ENCODE data around the gene GRIN2A.

Gene GRIN2A

DNA sequence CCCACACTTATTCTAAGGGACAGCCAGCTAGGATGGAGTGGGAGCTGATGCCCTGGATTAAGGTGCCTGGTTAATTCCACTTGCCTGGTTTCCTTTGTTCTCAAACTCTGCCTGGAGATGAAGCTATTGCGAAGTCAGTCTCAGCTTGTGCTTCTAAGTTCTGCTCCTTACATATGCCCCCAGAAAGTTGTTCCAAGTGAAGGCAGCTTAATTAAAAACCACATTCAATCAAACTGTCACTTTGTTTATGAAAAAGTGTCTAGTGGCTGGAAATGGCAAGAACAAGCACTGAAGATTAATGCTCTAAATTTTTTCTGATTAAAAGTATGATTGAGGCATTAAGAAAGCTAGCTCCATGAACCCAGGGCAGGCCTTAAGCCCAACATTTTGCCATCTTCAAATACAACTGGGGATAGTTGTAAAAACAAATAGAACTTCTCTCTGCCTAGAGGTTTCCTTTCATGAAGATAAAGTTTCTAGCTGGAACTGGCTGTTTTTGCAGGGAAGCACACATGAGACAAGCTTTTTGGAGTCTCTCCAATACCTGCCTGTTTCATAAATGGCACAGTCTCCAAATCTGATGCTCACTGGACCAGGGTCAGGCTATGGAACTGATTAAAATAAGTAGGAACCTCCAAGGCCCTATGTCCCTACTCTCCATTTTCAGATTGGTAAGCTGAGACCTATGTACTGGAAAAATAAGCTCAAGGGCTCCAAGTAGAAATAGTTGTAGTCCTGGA, 100.9 kb downstream of the GRIN2A start (continued):
- TF ChIP-seq, protein P1, sequence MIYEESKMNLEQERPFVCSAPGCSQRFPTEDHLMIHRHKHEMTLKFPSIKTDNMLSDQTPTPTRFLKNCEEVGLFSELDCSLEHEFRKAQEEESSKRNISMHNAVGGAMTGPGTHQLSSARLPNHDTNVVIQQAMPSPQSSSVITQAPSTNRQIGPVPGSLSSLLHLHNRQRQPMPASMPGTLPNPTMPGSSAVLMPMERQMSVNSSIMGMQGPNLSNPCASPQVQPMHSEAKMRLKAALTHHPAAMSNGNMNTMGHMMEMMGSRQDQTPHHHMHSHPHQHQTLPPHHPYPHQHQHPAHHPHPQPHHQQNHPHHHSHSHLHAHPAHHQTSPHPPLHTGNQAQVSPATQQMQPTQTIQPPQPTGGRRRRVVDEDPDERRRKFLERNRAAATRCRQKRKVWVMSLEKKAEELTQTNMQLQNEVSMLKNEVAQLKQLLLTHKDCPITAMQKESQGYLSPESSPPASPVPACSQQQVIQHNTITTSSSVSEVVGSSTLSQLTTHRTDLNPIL (CRISPR knock-in tag; IDR thresholded peaks at IDR 0.05; ENCODE audit: low read depth) = no peak
- TF ChIP-seq ESRRG (CRISPR knock-in tag; IDR thresholded peaks at IDR 0.05) (no peak), BACH2 (CRISPR knock-in tag; IDR thresholded peaks at IDR 0.05; ENCODE audit: borderline replicate concordance) (no peak), PPARA (CRISPR knock-in tag; IDR thresholded peaks at IDR 0.05; ENCODE audit: borderline replicate concordance) (no peak), ISL1 (CRISPR knock-in tag; IDR thresholded peaks at IDR 0.05) (no peak), ZNF70 (CRISPR knock-in tag; IDR thresholded peaks at IDR 0.05) (no peak)
- TF ChIP-seq, protein P2, sequence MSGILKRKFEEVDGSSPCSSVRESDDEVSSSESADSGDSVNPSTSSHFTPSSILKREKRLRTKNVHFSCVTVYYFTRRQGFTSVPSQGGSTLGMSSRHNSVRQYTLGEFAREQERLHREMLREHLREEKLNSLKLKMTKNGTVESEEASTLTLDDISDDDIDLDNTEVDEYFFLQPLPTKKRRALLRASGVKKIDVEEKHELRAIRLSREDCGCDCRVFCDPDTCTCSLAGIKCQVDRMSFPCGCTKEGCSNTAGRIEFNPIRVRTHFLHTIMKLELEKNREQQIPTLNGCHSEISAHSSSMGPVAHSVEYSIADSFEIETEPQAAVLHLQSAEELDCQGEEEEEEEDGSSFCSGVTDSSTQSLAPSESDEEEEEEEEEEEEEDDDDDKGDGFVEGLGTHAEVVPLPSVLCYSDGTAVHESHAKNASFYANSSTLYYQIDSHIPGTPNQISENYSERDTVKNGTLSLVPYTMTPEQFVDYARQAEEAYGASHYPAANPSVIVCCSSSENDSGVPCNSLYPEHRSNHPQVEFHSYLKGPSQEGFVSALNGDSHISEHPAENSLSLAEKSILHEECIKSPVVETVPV (CRISPR knock-in tag; IDR thresholded peaks at IDR 0.05) = no peak

DNA sequence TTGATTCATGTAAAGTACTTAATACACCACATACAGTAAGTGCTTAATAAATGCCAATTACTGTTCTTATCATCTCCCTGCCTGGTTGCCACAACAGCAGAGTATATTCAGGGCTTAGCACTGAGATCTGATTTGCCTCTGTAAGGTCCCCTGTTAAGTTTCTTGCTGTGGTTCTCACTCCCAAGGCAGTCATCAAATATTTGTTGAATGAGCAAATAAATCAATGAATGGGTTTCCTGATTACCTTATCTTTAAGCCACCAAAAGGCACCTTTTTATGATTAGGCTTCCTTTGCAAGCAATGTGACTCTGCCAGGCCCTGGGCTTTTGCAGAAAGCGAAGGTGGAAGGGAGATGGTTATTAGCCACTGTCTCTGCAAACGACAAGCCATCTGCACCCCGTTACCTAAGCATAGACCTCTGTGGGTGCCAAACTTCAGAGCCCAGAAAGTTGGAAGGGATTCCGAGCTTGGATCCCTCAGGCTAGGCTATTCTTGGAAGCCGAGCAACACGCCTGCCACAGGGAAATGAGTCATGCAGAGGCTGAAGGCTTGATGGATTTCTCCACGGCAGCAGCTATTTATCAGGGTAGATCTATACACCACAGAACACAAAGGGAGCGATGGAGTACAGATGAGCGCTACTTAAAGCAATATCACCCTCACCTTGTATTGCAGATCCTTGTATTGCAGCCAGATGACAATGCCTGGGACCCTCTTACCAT, 102.0 kb downstream of the GRIN2A start:
- no peak for ATAC-seq

DNA sequence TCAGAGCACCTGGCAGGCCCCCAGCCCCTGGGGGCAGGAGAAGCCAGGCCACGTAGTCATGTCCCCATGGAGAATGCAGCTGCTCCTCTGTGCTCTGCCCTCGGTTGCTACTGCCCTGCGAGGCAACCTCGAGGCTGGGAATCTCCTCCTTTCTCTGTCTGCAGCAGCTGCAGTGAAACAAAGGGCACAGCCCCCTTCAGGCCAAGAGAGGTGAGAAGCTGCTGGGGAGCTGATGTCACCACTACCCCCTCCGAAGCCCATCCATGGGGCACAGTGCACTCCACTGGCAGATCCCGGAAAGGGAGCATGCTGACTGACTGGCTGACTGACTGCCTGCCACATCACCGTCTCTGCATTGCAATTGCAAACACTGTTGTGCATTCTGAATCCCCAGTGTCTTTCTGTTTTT, 103.7 kb downstream of the GRIN2A start:
- no peak for ATAC-seq
- TF ChIP-seq GLIS3 (CRISPR knock-in tag; IDR thresholded peaks at IDR 0.05) (no peak), ZNF8 (CRISPR knock-in tag; IDR thresholded peaks at IDR 0.05) (no peak), ZC3H10 (CRISPR knock-in tag; IDR thresholded peaks at IDR 0.05) (no peak), PPARA (CRISPR knock-in tag; IDR thresholded peaks at IDR 0.05; ENCODE audit: borderline replicate concordance) (no peak), TOX (CRISPR knock-in tag; IDR thresholded peaks at IDR 0.05; ENCODE audit: borderline replicate concordance) (no peak)
- TF ChIP-seq, protein P3, sequence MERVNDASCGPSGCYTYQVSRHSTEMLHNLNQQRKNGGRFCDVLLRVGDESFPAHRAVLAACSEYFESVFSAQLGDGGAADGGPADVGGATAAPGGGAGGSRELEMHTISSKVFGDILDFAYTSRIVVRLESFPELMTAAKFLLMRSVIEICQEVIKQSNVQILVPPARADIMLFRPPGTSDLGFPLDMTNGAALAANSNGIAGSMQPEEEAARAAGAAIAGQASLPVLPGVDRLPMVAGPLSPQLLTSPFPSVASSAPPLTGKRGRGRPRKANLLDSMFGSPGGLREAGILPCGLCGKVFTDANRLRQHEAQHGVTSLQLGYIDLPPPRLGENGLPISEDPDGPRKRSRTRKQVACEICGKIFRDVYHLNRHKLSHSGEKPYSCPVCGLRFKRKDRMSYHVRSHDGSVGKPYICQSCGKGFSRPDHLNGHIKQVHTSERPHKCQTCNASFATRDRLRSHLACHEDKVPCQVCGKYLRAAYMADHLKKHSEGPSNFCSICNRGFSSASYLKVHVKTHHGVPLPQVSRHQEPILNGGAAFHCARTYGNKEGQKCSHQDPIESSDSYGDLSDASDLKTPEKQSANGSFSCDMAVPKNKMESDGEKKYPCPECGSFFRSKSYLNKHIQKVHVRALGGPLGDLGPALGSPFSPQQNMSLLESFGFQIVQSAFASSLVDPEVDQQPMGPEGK (CRISPR knock-in tag; IDR thresholded peaks at IDR 0.05; ENCODE audit: borderline replicate concordance) = no peak

More for the DNA sequence above, 102.0 kb downstream of the GRIN2A start:
- TF ChIP-seq, protein P2 (CRISPR knock-in tag; IDR thresholded peaks at IDR 0.05) = no peak
- TF ChIP-seq ZFP3 (CRISPR knock-in tag; IDR thresholded peaks at IDR 0.05) (no peak), ZNF565 (CRISPR knock-in tag; conservative IDR thresholded peaks at IDR 0.05; ENCODE audit: low read depth) (no peak), BACH2 (CRISPR knock-in tag; IDR thresholded peaks at IDR 0.05; ENCODE audit: borderline replicate concordance) (no peak), ESRRG (CRISPR knock-in tag; IDR thresholded peaks at IDR 0.05) (no peak), TOX (CRISPR knock-in tag; IDR thresholded peaks at IDR 0.05; ENCODE audit: borderline replicate concordance) (no peak)
- TF ChIP-seq, protein P4, sequence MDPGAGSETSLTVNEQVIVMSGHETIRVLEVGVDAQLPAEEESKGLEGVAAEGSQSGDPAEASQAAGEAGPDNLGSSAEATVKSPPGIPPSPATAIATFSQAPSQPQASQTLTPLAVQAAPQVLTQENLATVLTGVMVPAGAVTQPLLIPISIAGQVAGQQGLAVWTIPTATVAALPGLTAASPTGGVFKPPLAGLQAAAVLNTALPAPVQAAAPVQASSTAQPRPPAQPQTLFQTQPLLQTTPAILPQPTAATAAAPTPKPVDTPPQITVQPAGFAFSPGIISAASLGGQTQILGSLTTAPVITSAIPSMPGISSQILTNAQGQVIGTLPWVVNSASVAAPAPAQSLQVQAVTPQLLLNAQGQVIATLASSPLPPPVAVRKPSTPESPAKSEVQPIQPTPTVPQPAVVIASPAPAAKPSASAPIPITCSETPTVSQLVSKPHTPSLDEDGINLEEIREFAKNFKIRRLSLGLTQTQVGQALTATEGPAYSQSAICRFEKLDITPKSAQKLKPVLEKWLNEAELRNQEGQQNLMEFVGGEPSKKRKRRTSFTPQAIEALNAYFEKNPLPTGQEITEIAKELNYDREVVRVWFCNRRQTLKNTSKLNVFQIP (CRISPR knock-in tag; IDR thresholded peaks at IDR 0.05; ENCODE audit: borderline replicate concordance, low read depth) = no peak

DNA sequence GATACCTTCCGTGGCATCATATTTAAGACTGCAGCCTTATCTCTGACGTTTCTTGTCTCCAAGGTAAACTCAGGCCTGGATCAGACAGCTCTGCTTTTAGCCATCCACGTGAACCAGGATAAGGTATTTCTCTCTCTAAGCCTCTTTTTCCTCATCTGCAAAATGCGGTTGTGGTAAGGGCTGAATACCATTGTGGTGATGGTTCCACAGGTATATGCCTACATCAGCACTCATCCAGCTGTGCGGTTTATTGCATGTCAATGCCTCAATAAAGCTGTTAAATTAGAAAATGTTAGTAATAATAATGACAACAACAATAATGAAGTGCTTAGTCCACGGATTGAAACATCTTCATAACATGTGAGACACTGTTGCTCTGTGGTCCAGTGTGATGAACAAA, 104.4 kb downstream of the GRIN2A start:
- ATAC-seq = no peak
- TF ChIP-seq ZFP30 (CRISPR knock-in tag; IDR thresholded peaks at IDR 0.05) (no peak), OSR1 (CRISPR knock-in tag; IDR thresholded peaks at IDR 0.05) (no peak), ZNF565 (CRISPR knock-in tag; conservative IDR thresholded peaks at IDR 0.05; ENCODE audit: low read depth) (no peak), TCF4 (CRISPR knock-in tag; IDR thresholded peaks at IDR 0.05; ENCODE audit: borderline replicate concordance) (no peak), BACH2 (CRISPR knock-in tag; IDR thresholded peaks at IDR 0.05; ENCODE audit: borderline replicate concordance) (no peak), ISL1 (CRISPR knock-in tag; IDR thresholded peaks at IDR 0.05) (no peak), GLIS3 (CRISPR knock-in tag; IDR thresholded peaks at IDR 0.05) (no peak), ZC3H10 (CRISPR knock-in tag; IDR thresholded peaks at IDR 0.05) (no peak), TOX (CRISPR knock-in tag; IDR thresholded peaks at IDR 0.05; ENCODE audit: borderline replicate concordance) (no peak), ZNF8 (CRISPR knock-in tag; IDR thresholded peaks at IDR 0.05) (no peak), RARB (CRISPR knock-in tag; IDR thresholded peaks at IDR 0.05) (no peak)
- TF ChIP-seq, protein P3 (CRISPR knock-in tag; IDR thresholded peaks at IDR 0.05; ENCODE audit: borderline replicate concordance) = no peak

Measured in SK-N-SH treated with all-trans-retinoic acid at 6 μM for 48 hours (cell line).